ENCODE measurements around the gene BIRC7.

Gene BIRC7

GRCh38 chr20:63194007-63194796 lies 41.5 kb upstream of the BIRC7 start:
- no peak for DNase-seq (ENCODE audit: low spot score)
- in situ Hi-C loops (cut with MboI; ENCODE audit: low sequenced_read_pairs, unreplicated experiment): no loop called here
- no peak for TF ChIP-seq CTCF (IDR thresholded peaks at IDR 0.05; ENCODE audit: borderline replicate concordance, control extremely low read depth, extremely low read depth, insufficient read depth, missing control alignments)

GRCh38 chr20:63194797-63195173 lies 40.9 kb upstream of the BIRC7 start:
- no peak for DNase-seq (ENCODE audit: low spot score)
- in situ Hi-C loops (cut with MboI; ENCODE audit: low sequenced_read_pairs, unreplicated experiment): no loop called here
- TF ChIP-seq CTCF (IDR thresholded peaks at IDR 0.05; ENCODE audit: borderline replicate concordance, control extremely low read depth, extremely low read depth, insufficient read depth, missing control alignments): no peak

DNA sequence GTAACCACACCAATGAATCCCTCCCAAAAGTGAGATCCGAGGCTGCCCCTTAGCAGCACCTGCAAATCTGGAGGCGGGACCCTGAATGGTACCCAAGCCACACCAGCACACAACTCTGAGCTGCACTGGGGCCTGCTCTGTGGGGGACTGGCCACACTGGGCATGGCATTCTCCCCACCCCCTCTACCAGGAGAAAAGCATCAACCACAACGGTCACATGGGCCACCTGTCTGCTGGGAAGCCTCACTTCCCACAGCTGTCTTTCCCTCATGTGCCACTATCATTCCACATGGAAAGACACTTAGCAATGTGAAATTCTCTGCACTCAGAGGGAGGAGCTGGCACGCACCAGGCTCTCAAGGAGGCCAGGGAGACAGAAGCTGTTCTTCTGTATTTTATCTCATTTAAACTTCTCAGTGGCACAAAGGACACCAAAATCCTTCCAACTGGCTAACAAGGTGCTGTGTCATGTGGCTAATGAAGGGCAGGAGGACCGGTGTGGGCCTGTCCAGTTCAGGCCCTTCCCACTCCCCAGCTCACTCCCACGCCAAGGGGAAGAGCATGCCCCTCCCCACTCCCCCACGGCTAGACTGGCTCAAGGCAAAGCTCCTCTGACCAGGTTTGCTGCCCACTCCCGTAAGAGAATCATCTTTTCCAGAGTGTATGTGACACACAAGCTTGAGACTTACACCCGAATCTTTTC lies 38.8 kb upstream of the BIRC7 start:
- in situ Hi-C loops (cut with MboI; ENCODE audit: low sequenced_read_pairs, unreplicated experiment): no loop called here

DNA sequence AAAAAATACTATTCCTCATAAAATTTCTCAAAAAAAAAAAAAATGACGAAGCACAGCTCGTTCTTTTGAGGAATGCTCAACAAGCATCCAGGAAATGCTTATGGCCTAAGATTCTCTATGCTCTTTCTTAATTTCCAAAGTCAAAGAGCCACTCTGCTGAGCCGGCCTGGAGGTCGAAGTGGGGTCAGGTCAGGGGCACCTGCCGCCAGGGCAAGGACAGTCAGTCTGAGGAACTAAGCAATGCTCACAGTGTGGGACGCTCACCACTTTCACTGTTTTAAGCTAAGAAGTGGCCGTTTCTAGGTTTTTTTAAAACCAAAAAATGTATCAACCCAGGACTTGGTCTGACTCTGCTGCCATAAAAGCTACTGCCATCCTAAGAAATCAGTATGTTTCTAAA lies 37.1 kb upstream of the BIRC7 start:
- in situ Hi-C loops (cut with MboI; ENCODE audit: low sequenced_read_pairs, unreplicated experiment): no loop called here
- TF ChIP-seq CTCF (IDR thresholded peaks at IDR 0.05; ENCODE audit: borderline replicate concordance, control extremely low read depth, extremely low read depth, insufficient read depth, missing control alignments): no peak
- no peak for DNase-seq (ENCODE audit: low spot score)

More for the DNA sequence above, 38.8 kb upstream of the BIRC7 start:
- DNase-seq (ENCODE audit: low spot score): no peak
- no peak for TF ChIP-seq CTCF (IDR thresholded peaks at IDR 0.05; ENCODE audit: borderline replicate concordance, control extremely low read depth, extremely low read depth, insufficient read depth, missing control alignments)

DNA sequence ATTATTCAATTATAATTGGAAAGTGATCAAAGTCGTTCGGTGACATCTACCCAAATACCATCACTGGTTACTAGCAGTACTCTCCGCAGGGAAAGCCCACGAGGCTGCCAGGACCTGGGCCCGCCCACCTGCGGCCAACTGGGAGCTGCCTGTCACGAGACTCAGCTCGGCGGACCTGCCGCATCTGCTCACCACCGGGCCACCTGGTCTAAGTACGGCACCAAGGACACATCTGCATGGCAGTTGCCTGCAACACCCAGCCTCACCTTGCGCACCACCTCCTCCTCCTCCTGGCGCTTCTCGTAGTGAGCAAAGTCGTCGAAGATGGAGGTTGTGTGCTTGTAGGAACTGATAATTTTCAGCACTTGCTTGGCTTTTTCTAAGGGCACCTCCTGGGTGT lies 33.7 kb upstream of the BIRC7 start:
- in situ Hi-C loops (cut with MboI; ENCODE audit: low sequenced_read_pairs, unreplicated experiment): no loop called here
- DNase-seq (ENCODE audit: low spot score): no peak
- no peak for TF ChIP-seq CTCF (IDR thresholded peaks at IDR 0.05; ENCODE audit: borderline replicate concordance, control extremely low read depth, extremely low read depth, insufficient read depth, missing control alignments)

GRCh38 chr20:63202811-63203526 lies 32.7 kb upstream of the BIRC7 start:
- DNase-seq (ENCODE audit: low spot score): no peak
- no peak for TF ChIP-seq CTCF (IDR thresholded peaks at IDR 0.05; ENCODE audit: borderline replicate concordance, control extremely low read depth, extremely low read depth, insufficient read depth, missing control alignments)
- in situ Hi-C loops (cut with MboI; ENCODE audit: low sequenced_read_pairs, unreplicated experiment): no loop called here

All from GM13976 (cell line).